Stimulated activated CD4-positive, alpha-beta T cell treated with anti-CD3 and anti-CD28 coated beads, Interleukin-15, amount 100 ng/mL, for 48 hours (primary cell): ENCODE measurements around the gene RETSAT.
"Not testable (repeated sequence)": the region's sequence is repeated elsewhere in the genome, so short reads cannot be mapped to it uniquely, and the experiment has no call there.

ENCODE experiments used
- DNase-seq, 2 donors: peaks; one replicate each; pipeline ENCODE4 v3.0.0-alpha.2; 2020; ENCODE audit warnings: low read depth in 2 of 2

Gene RETSAT

DNA sequence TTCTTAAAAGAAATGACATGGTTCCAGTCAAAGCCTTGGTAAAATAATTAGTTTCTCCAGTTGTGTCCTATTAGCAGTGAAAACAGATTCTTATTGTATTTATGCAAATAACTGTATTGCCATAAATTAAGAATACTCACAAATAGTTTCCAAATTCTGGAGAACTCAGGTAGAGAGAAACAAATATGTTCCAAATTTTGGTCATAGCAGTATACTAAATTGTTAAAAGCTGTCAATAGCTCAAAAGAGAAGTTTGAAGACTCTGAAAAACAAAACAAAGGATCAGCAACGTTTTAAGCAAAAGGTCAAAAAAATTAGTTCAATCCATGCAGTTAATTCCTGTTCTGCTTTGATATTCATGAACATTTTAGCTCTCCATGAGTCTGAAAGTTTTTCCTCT is 25.7 kb upstream of the RETSAT start:
- no peak for DNase-seq

GRCh38 chr2:85378257-85378656 is 23.9 kb upstream of the RETSAT start:
- no peak for DNase-seq

DNA sequence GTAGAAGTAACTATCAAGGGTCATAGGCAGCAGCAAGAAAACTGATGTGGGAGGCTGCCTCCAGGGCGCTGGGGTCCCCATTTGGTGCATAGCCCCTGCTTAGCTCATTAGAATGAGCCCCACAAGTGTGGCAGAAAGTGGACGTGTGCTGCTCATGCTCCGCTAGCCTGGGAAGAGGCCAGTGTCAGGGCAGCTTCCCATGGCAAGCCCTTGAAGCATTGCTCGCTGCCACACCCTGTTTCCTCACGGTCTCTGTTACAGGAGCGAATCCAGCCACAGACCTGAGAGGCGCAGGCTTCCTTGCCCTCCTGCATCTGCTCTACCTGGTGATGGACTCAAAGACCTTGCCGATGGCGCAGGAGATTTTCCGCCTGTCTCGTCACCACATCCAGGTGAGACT is 22.8 kb upstream of the RETSAT start:
- DNase-seq = no peak

GRCh38 chr2:85376291-85377065 is 22.1 kb upstream of the RETSAT start:
- DNase-seq = no peak

DNA sequence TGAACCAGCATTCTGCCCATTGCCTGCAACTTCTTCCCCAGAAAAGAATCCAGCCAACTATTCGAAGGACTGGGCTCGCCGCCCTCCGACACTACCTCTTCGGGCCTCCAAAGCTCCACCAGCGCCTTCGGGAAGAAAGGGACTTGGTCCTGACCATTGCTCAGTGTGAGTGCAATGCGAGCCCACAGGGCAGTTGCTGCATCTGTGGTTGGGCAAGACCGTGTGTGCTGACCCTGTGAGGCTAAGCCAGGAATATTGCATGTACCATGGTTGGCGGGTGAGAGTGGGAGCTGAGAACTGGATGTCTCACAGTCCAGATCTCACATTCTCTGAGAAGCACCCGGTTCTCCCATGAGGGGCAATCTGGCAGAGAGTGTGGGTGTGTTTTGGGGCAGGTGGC is 16.7 kb upstream of the RETSAT start:
- no peak for DNase-seq

GRCh38 chr2:85369500-85369899 is 15.2 kb upstream of the RETSAT start:
- no peak for DNase-seq

GRCh38 chr2:85368921-85369320 is 14.6 kb upstream of the RETSAT start:
- DNase-seq = no peak

DNA sequence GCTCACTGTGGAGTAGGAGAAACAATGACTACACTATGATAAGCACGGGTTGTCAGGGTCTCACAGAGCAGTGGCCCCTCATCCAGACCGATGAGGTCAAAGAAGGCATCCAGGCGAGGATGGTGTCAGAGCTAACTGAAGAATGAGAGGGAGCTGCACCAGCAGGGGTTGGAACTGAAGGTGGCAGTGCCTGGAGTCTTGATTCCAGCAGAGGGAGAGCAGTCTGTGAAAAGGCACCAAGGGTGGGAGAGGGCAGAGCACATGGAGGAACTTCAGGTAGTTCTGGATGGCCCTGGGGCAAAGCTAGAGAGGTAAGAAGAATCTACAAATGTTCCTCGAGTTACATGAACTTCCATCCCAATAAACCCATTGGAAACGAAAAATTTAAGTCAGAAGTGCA is 12.9 kb upstream of the RETSAT start:
- no peak for DNase-seq

DNA sequence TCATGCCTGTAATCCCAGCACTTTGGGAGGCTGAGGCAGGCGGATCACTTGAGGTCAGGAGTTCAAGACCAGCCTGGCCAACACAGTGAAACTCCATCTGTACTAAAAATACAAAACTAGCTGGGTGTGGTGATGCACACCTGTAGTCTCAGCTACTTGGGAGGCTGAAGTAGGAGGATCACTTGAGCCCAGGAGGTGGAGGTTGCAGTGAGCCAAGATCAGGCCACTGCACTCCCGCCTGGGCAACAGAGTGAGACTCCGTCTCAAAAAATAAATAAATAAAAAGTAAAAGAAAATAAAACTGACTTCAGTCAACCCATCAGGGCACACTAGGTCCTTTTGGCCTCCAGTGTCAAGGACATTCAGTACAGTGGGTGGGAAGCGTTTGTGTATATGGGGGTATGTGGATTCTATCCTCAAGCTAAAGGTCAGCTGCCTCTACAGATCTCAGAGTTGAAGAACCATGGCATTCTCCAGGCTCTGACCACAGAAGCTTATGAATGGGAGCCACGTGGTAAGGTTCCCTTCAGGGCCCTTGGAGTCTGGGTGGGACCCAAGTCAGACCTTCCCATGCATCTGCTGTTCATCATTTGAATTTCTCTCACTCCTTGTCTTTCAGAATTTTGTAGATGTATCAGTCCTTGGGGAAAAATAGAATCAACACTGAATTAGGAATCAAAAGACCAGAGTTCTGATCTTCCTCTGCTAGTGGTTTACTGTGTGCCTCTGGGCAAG is 8.5 kb upstream of the RETSAT start:
- not testable (repeated sequence) for DNase-seq

- no peak for DNase-seq
These were observed 3.4 kb upstream of the RETSAT start for GRCh38 chr2:85357736-85358135.

- no peak for DNase-seq
These were observed 1.9 kb upstream of the RETSAT start for GRCh38 chr2:85356186-85356585.

DNA sequence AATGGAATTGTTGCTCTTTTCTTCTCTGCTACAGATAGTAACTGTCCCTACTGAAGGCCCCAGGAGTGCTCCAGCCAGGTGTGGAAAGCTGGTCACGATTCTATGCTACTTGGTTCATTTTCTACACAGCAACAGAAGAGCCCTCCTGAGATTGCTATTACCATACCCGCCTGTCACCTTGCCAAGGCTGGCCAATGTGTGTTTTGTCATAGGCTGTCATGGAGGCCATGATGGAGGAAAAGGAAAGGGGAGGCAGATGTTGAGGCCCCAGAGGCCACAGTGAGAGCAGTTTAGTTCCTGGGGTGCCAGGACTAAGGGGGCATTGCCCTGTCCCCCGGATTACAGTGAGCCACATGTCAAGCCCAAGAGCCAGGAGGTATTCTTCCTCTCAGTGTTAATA is 1.2 kb upstream of the RETSAT start:
- no peak for DNase-seq

DNA sequence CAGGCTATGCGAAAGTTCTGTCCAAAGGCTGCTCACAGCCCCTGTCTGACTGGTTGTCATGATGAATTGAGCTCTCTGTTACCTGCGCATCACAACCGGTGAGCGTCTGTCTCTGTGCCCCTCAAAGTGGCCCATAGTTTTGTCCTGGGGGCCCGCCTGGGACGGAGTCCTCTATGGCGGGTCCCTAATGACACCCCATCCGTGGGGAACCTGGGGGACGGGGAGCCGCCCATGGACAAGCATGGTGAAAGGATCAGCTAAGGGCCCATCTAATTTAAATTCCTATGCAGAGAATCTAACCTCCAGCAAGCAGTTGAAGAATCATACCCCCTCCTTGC is 714 bp upstream of the RETSAT start:
- no peak for DNase-seq

DNA sequence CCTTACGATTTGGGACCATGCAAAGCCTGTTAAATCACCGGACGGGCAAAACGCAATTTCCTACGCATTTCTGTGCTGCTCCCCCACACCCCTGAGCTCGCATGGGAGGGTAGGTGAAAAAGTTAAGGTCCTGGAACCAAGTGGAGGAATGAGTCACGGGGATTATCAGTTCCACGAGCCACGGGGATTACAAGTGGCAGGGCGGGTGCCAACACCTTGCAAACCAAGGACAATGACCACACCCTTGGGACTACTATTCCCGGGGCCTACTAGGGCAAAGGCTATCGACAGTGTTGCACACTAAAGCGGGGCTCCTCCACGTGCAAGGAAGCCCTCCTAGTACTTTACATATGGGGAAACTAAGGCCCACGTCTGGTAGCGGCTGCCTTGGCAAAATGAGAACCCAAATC is 447 bp downstream of the RETSAT start:
- DNase-seq = peak in 1 of 2 donors; percentile 6

GRCh38 chr2:85347599-85347998 is 6.7 kb downstream of the RETSAT start:
- no peak for DNase-seq

GRCh38 chr2:85344356-85344954 is 9.9 kb downstream of the RETSAT start:
- no peak for DNase-seq

DNA sequence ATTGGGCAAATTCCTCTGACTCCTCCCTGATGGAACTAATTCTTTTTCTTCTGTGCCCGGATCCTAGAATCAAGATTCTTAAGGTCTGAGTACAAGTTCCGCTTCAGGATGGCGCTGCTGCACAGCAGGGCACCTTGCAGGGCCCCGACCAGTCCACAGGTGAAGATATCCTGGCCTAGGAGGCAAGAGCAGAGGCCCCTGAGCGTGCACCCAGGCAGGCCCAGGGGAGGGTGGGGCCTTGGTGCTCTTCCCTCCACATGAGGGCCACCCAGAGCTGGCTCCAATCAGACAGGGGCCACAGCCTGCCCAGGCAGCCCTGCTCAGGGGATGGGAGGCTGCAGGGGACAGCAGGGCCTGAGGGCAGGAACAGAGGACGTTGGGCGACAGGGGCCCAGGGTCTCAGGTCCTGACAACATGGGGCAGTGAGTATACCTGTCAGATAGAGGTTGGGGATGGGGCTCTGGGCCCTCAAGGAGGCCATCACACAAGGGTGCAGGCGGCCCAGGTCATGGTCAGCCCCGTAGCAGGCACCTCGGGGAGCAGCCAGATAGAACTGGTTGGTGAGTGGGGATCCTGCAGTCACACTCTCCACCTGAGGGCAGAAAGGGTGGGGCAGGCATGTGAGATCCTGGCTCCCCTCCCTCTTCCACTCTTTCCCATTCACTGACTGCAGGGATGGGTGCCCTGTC is 11.0 kb downstream of the RETSAT start:
- not testable (repeated sequence) for DNase-seq

GRCh38 chr2:85342156-85342555 is 12.2 kb downstream of the RETSAT start:
- DNase-seq = no peak

DNA sequence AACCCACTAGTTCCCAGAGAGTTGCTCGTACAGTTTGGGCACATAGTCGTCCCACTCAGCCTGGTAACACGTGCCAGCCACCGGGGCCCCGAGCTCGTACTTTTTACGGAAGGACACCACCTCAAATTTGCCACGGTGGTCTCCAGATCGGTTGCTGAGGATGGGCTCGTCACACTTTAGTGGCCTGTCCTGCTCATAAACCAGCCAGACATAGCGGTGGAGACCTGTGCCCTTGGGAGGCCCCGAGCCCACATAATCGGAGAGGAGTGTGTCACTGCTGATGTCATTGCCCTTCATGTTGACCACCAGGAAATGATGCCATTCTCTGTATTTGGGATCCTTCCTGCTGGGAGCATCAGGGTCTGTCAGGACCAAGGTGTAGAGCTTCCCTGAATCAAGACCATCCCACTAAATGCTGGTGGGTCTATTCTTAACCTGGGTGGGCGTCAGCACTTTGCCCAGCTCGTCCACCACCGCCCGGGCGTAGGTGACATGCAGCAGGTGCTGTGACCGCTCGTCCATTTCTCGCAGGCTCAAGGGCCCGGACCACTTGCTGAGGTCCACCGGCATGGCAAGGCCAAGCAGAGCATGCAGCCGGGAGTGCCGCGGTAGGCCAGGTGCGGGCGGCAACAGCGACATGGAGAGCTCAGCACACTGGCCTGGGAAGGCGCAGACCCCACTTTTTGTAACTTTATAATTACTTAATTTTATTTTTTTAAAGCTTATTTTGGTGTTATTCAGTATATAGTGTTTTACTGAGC is 12.9 kb downstream of the RETSAT start:
- no peak for DNase-seq

GRCh38 chr2:85340034-85340892 is 14.1 kb downstream of the RETSAT start:
- no peak for DNase-seq

GRCh38 chr2:85334928-85335327 is 19.4 kb downstream of the RETSAT start:
- no peak for DNase-seq
